ENCODE measurements around the gene ATRNL1.

The ATRNL1 gene

GRCh38 chr10:115539142-115539762 is 446.1 kb downstream of the ATRNL1 start:
- Histone ChIP-seq H3K36me3 (ENCODE audit: insufficient read depth, insufficient read length, low read length) (no peaks in the 10 kb centered on the region), H3K9me3 (ENCODE audit: insufficient read depth, low read length) (no peaks in the 10 kb centered on the region), H3K4me1 (ENCODE audit: insufficient read depth, insufficient read length) (no peaks in the 10 kb centered on the region), H3K9ac (ENCODE audit: insufficient read length, low read depth) (no peak overlapping the region), H3K4me3 (ENCODE audit: insufficient read length, low read depth) (no peak overlapping the region), H3K27me3 (ENCODE audit: insufficient read depth, insufficient read length) (no peaks in the 10 kb centered on the region)
- TF ChIP-seq ZNF274 (IDR thresholded peaks at IDR 0.05; ENCODE audit: low read depth, low read length) (no peak), SUZ12 (IDR thresholded peaks at IDR 0.05; ENCODE audit: extremely low read depth, insufficient read depth, insufficient read length) (no peak), YY1 (IDR thresholded peaks at IDR 0.05; ENCODE audit: insufficient read depth, insufficient read length) (no peak)
- no peak for DNase-seq (ENCODE audit: low read depth, low spot score)

- no peak for DNase-seq (ENCODE audit: low read depth, low spot score)
- H3K9me3 ChIP-seq (ENCODE audit: insufficient read depth, low read length): no peaks in the 10 kb centered on the region
- no peaks in the 10 kb centered on the region for H3K4me1 ChIP-seq (ENCODE audit: insufficient read depth, insufficient read length)
- no peaks in the 10 kb centered on the region for H3K36me3 ChIP-seq (ENCODE audit: insufficient read depth, insufficient read length, low read length)
- no peaks in the 10 kb centered on the region for H3K27me3 ChIP-seq (ENCODE audit: insufficient read depth, insufficient read length)
- TF ChIP-seq SUZ12 (IDR thresholded peaks at IDR 0.05; ENCODE audit: extremely low read depth, insufficient read depth, insufficient read length) (no peak), YY1 (IDR thresholded peaks at IDR 0.05; ENCODE audit: insufficient read depth, insufficient read length) (no peak)
- H3K9ac ChIP-seq (ENCODE audit: insufficient read length, low read depth): no peak overlapping the region
- H3K4me3 ChIP-seq (ENCODE audit: insufficient read length, low read depth): no peak overlapping the region
Measured at GRCh38 chr10:115555887-115556402, 462.8 kb downstream of the ATRNL1 start.

GRCh38 chr10:115558252-115558651 is 465.1 kb downstream of the ATRNL1 start:
- TF ChIP-seq SUZ12 (IDR thresholded peaks at IDR 0.05; ENCODE audit: extremely low read depth, insufficient read depth, insufficient read length) (no peak), YY1 (IDR thresholded peaks at IDR 0.05; ENCODE audit: insufficient read depth, insufficient read length) (no peak), ZNF274 (IDR thresholded peaks at IDR 0.05; ENCODE audit: low read depth, low read length) (no peak)
- Histone ChIP-seq H3K4me3 (ENCODE audit: insufficient read length, low read depth) (no peak overlapping the region), H3K9me3 (ENCODE audit: insufficient read depth, low read length) (no peaks in the 10 kb centered on the region), H3K4me1 (ENCODE audit: insufficient read depth, insufficient read length) (no peaks in the 10 kb centered on the region), H3K36me3 (ENCODE audit: insufficient read depth, insufficient read length, low read length) (no peaks in the 10 kb centered on the region), H3K27me3 (ENCODE audit: insufficient read depth, insufficient read length) (no peaks in the 10 kb centered on the region), H3K9ac (ENCODE audit: insufficient read length, low read depth) (no peak overlapping the region)
- peak; percentile 2 for DNase-seq (ENCODE audit: low read depth, low spot score)

GRCh38 chr10:115566867-115567266 is 473.7 kb downstream of the ATRNL1 start:
- Histone ChIP-seq H3K4me3 (ENCODE audit: insufficient read length, low read depth) (no peak overlapping the region), H3K27me3 (ENCODE audit: insufficient read depth, insufficient read length) (no peaks in the 10 kb centered on the region), H3K4me1 (ENCODE audit: insufficient read depth, insufficient read length) (no peaks in the 10 kb centered on the region), H3K9ac (ENCODE audit: insufficient read length, low read depth) (no peak overlapping the region), H3K36me3 (ENCODE audit: insufficient read depth, insufficient read length, low read length) (no peaks in the 10 kb centered on the region), H3K9me3 (ENCODE audit: insufficient read depth, low read length) (no peaks in the 10 kb centered on the region)
- no peak for DNase-seq (ENCODE audit: low read depth, low spot score)
- no peak for TF ChIP-seq YY1 (IDR thresholded peaks at IDR 0.05; ENCODE audit: insufficient read depth, insufficient read length)
- TF ChIP-seq ZNF274 (IDR thresholded peaks at IDR 0.05; ENCODE audit: low read depth, low read length): no peak
- no peak for TF ChIP-seq SUZ12 (IDR thresholded peaks at IDR 0.05; ENCODE audit: extremely low read depth, insufficient read depth, insufficient read length)

GRCh38 chr10:115572740-115573455 is 479.7 kb downstream of the ATRNL1 start:
- Histone ChIP-seq H3K4me1 (ENCODE audit: insufficient read depth, insufficient read length) (no peaks in the 10 kb centered on the region), H3K9me3 (ENCODE audit: insufficient read depth, low read length) (no peaks in the 10 kb centered on the region), H3K27me3 (ENCODE audit: insufficient read depth, insufficient read length) (no peaks in the 10 kb centered on the region), H3K36me3 (ENCODE audit: insufficient read depth, insufficient read length, low read length) (no peaks in the 10 kb centered on the region), H3K4me3 (ENCODE audit: insufficient read length, low read depth) (no peak overlapping the region), H3K9ac (ENCODE audit: insufficient read length, low read depth) (no peak overlapping the region)
- no peak for TF ChIP-seq SUZ12 (IDR thresholded peaks at IDR 0.05; ENCODE audit: extremely low read depth, insufficient read depth, insufficient read length)
- TF ChIP-seq YY1 (IDR thresholded peaks at IDR 0.05; ENCODE audit: insufficient read depth, insufficient read length): no peak
- TF ChIP-seq ZNF274 (IDR thresholded peaks at IDR 0.05; ENCODE audit: low read depth, low read length): no peak
- peak; percentile 3 for DNase-seq (ENCODE audit: low read depth, low spot score)

- Histone ChIP-seq H3K9me3 (ENCODE audit: insufficient read depth, low read length) (no peaks in the 10 kb centered on the region), H3K4me1 (ENCODE audit: insufficient read depth, insufficient read length) (no peaks in the 10 kb centered on the region), H3K27me3 (ENCODE audit: insufficient read depth, insufficient read length) (no peaks in the 10 kb centered on the region), H3K4me3 (ENCODE audit: insufficient read length, low read depth) (no peak overlapping the region), H3K36me3 (ENCODE audit: insufficient read depth, insufficient read length, low read length) (no peaks in the 10 kb centered on the region), H3K9ac (ENCODE audit: insufficient read length, low read depth) (no peak overlapping the region)
- no peak for DNase-seq (ENCODE audit: low read depth, low spot score)
- no peak for TF ChIP-seq SUZ12 (IDR thresholded peaks at IDR 0.05; ENCODE audit: extremely low read depth, insufficient read depth, insufficient read length)
- TF ChIP-seq ZNF274 (IDR thresholded peaks at IDR 0.05; ENCODE audit: low read depth, low read length): no peak
- TF ChIP-seq YY1 (IDR thresholded peaks at IDR 0.05; ENCODE audit: insufficient read depth, insufficient read length): no peak
Measured at GRCh38 chr10:115580239-115580638, 487.1 kb downstream of the ATRNL1 start.

- no peaks in the 10 kb centered on the region for H3K27me3 ChIP-seq (ENCODE audit: insufficient read depth, insufficient read length)
- H3K4me1 ChIP-seq (ENCODE audit: insufficient read depth, insufficient read length): no peaks in the 10 kb centered on the region
- no peak for DNase-seq (ENCODE audit: low read depth, low spot score)
- H3K9ac ChIP-seq (ENCODE audit: insufficient read length, low read depth): no peak overlapping the region
- TF ChIP-seq SUZ12 (IDR thresholded peaks at IDR 0.05; ENCODE audit: extremely low read depth, insufficient read depth, insufficient read length) (no peak), ZNF274 (IDR thresholded peaks at IDR 0.05; ENCODE audit: low read depth, low read length) (no peak), YY1 (IDR thresholded peaks at IDR 0.05; ENCODE audit: insufficient read depth, insufficient read length) (no peak)
- no peak overlapping the region for H3K4me3 ChIP-seq (ENCODE audit: insufficient read length, low read depth)
- H3K9me3 ChIP-seq (ENCODE audit: insufficient read depth, low read length): no peaks in the 10 kb centered on the region
- H3K36me3 ChIP-seq (ENCODE audit: insufficient read depth, insufficient read length, low read length): no peaks in the 10 kb centered on the region
Measured at GRCh38 chr10:115593060-115593459, 499.9 kb downstream of the ATRNL1 start.

All from NT2/D1 (cell line).